Type B pancreatic cell (in vitro differentiated cells): ENCODE results near the gene LRRC36. TPM values are rescaled to one million over a fixed set of nuclear protein-coding genes. Genes with fewer than 3 reads are reported as not detected.
A peak's percentile ranks its signal among the peaks of the same experiment; 100 is the strongest.
"Not testable (repeated sequence)": the region's sequence is repeated elsewhere in the genome, so short reads cannot be mapped to it uniquely, and the experiment has no call there.

ENCODE experiments used
- DNase-seq: peaks from one replicate; pipeline ENCODE4 v3.0.0; 2021; ENCODE audit warnings: mixed read lengths; ENCODE audit not compliant: unreplicated experiment; ENCODE audit errors: extremely low spot score
- H3K27ac Mint-ChIP-seq: 2 replicates; pipeline ENCODE4 v1.8.0; 2021; ENCODE audit warnings: mild to moderate bottlenecking, mixed read lengths
- H3K27me3 Mint-ChIP-seq: 2 replicates; pipeline ENCODE4 v1.8.0; 2021; ENCODE audit warnings: mixed read lengths
- H3K36me3 Mint-ChIP-seq: 2 replicates; pipeline ENCODE4 v1.8.0; 2021; ENCODE audit warnings: mixed read lengths
- H3K4me1 Mint-ChIP-seq: one replicate; pipeline ENCODE4 v1.8.0; 2021; ENCODE audit warnings: mixed read lengths; ENCODE audit not compliant: unreplicated experiment
- H3K4me3 Mint-ChIP-seq: 2 replicates; pipeline ENCODE4 v1.8.0; 2021; ENCODE audit warnings: mild to moderate bottlenecking, mixed read lengths
- H3K9me3 Mint-ChIP-seq: 2 replicates; pipeline ENCODE4 v1.8.0; 2021; ENCODE audit warnings: mixed read lengths
- total RNA-seq: library from RNA; stranded (reverse); gene quantifications from 2 replicates; pipeline ENCODE4 v1.2.1, GENCODE V29; 2021; ENCODE audit warnings: low replicate concordance
- TF ChIP-seq, protein P1 (sequence below): fragments of 200-600 bp; sonication (generic); conservative IDR thresholded peaks from 2 replicates; pipeline ENCODE4 v1.5.0; 2021; ENCODE audit warnings: antibody characterized with exemption, mild to moderate bottlenecking

The LRRC36 gene
- total RNA-seq, 1 donor from 2014 or later: 1.1 TPM

DNA sequence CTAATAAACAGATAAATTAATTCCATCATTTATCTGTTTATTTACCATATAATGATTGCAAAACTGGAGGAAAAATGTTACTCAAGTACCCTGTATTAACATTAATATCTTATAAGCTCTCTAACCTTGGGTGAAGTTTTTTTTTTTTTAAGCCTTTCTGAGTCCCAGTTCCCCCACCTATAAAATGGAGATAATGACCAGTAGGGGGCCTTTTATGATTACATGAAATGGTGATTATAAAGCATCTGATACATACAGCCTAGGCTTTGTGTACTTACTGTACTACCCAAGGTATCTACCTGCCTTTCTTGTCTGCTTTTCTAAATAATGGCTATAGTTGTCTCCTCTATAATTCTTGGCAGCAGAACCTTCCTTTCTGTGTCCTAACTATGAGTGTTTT is 22.6 kb downstream of the LRRC36 start:
- Mint-ChIP-seq H3K27me3 (peaks cover 10% of the 10 kb centered on the region), H3K36me3 (no peaks in the 10 kb centered on the region), H3K4me1 (no peaks in the 10 kb centered on the region), H3K4me3 (no peak overlapping the region), H3K27ac (no peak overlapping the region), H3K9me3 (no peaks in the 10 kb centered on the region)
- TF ChIP-seq, protein P1, sequence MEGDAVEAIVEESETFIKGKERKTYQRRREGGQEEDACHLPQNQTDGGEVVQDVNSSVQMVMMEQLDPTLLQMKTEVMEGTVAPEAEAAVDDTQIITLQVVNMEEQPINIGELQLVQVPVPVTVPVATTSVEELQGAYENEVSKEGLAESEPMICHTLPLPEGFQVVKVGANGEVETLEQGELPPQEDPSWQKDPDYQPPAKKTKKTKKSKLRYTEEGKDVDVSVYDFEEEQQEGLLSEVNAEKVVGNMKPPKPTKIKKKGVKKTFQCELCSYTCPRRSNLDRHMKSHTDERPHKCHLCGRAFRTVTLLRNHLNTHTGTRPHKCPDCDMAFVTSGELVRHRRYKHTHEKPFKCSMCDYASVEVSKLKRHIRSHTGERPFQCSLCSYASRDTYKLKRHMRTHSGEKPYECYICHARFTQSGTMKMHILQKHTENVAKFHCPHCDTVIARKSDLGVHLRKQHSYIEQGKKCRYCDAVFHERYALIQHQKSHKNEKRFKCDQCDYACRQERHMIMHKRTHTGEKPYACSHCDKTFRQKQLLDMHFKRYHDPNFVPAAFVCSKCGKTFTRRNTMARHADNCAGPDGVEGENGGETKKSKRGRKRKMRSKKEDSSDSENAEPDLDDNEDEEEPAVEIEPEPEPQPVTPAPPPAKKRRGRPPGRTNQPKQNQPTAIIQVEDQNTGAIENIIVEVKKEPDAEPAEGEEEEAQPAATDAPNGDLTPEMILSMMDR: peak; percentile 69
- no peak for DNase-seq

DNA sequence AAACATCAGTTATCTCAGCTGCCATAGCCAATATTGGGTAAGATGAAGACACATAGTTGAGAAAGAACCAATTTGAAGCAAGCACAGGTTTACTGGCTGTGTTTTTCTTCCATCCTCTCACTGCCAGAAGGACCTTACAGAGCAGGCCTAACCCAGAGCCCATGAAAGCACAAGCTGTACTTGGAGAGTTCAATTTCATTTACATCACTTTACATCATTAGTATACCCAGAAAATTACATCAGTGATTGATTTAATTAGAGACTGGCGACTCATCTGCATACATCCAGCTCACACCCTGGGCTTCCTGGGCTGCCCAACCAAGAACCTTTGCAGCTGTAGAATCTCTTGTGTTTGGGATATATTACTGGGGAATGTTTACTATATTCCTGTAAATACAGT is 23.7 kb downstream of the LRRC36 start:
- H3K27me3 Mint-ChIP-seq: peaks cover 8% of the 10 kb centered on the region

DNA sequence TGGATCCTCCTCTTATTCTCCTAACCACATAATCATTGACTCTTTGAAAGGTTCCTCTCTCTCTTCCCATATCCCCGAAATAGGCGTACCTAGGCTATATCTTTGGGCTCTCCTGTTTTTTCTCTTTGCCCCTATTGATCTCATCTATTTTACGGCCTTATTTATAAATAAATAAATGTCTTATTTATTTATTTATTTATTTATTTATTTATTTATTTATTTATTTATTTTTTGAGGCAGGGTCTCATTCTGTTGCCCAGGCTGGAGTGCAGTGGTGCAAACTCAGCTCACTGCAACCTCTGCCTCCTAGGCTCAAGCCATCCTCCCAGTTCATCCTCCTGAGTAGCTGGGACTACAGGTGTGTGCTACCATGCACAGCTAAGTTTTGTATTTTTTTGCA is 25.8 kb downstream of the LRRC36 start:
- peaks cover 14% of the 10 kb centered on the region for H3K27me3 Mint-ChIP-seq

More for the DNA sequence above, 23.7 kb downstream of the LRRC36 start:
- no peaks in the 10 kb centered on the region for H3K4me1 Mint-ChIP-seq
- TF ChIP-seq, protein P1: no peak
- no peaks in the 10 kb centered on the region for H3K9me3 Mint-ChIP-seq
- H3K27ac Mint-ChIP-seq: no peak overlapping the region
- DNase-seq: no peak
- H3K36me3 Mint-ChIP-seq: no peaks in the 10 kb centered on the region
- H3K4me3 Mint-ChIP-seq: no peak overlapping the region

DNA sequence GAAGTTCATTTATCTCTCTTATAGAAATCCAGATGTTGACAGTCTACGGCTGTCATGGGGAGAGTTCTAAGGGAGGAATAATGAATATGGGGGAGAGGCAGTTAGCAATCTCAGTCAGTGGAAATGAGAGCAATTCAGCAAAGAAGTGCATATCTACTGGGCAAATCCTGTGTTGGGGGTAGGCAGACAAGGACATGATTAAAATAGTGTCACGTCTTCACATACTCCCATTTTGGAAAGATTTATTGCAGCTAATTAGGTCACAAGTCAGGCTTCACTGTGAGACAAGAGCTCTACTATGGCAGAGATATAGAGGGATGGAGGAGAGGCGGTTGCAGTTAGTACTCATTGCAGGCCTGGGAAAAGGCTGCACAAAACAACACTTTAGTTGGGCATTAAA is 29.8 kb downstream of the LRRC36 start:
- no peaks in the 10 kb centered on the region for H3K9me3 Mint-ChIP-seq
- peaks cover 25% of the 10 kb centered on the region for H3K27me3 Mint-ChIP-seq
- peaks cover 5% of the 10 kb centered on the region for H3K4me1 Mint-ChIP-seq
- TF ChIP-seq, protein P1: no peak
- H3K36me3 Mint-ChIP-seq: no peaks in the 10 kb centered on the region
- DNase-seq: no peak
- H3K27ac Mint-ChIP-seq: no peak overlapping the region
- no peak overlapping the region for H3K4me3 Mint-ChIP-seq

More for the DNA sequence above, 25.8 kb downstream of the LRRC36 start:
- H3K4me3 Mint-ChIP-seq, H3K4me1 Mint-ChIP-seq, DNase-seq, H3K36me3 Mint-ChIP-seq, H3K27ac Mint-ChIP-seq, H3K9me3 Mint-ChIP-seq: not testable (repeated sequence)

DNA sequence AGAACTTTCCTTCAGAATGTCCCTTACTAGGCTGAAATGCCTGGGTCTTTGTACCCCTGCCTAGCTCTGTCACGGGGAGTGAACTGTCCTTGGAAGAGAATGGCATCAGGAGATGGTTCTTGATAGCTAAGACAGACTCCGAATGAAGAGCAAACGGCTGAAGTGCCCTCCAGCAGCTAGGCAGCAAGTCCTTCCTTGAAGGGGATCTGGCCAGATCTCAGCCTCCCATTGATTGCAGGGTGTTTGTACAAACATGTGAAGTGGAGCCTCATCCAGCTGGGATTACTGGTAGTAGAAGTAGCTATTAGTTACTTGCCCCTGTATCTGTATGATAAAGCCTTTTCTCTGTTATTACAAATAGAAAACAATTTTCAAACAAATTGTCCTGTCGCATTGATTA is 30.9 kb downstream of the LRRC36 start:
- Mint-ChIP-seq H3K9me3 (no peaks in the 10 kb centered on the region), H3K27ac (no peak overlapping the region), H3K4me3 (no peak overlapping the region), H3K4me1 (peaks cover 5% of the 10 kb centered on the region), H3K36me3 (no peaks in the 10 kb centered on the region), H3K27me3 (peaks cover 25% of the 10 kb centered on the region)
- TF ChIP-seq, protein P1: no peak
- no peak for DNase-seq

DNA sequence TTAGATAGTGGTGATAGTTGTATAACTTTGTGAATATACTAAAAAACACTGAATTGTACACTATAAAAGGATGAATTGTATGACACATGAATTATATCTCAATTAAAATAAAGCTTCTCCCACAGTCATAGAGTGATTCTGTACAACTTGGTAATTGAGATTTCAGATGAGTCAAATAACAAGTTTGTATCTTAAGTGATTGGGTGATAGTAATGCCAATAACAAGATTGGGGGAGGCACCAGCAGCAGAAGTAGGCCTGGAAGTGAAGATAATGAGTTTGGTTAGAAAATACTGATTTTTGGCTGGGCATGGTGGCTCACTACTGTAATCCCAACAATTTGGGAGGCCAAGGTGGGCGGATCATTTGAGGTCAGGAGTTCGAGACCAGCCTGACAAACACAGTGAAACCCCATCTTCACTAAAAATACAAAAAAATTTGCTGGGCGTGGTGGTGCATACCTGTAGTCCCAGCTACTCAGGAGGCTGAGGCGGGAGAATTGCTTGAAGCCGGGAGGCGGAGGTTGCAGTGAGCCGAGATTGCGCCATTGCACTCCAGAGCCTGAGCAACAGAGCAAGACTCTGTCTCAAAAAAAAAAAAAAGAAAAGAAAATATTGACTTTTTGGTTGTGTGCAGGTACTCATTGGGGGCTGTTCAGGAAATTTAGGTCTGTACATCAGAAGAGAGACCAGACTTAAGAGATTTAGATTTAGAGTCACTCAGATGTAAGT is 33.1 kb downstream of the LRRC36 start:
- not testable (repeated sequence) for H3K4me3 Mint-ChIP-seq, H3K27ac Mint-ChIP-seq, H3K36me3 Mint-ChIP-seq, H3K9me3 Mint-ChIP-seq, DNase-seq
- peaks cover 30% of the 10 kb centered on the region for H3K27me3 Mint-ChIP-seq
- peaks cover 13% of the 10 kb centered on the region for H3K4me1 Mint-ChIP-seq
